Glutamatergic neuron (in vitro differentiated cells): ENCODE results near the gene CEACAM19. TPM values are rescaled to one million over a fixed set of nuclear protein-coding genes. Genes with fewer than 3 reads are reported as not detected.

ENCODE experiments used
- DNase-seq: peaks from one replicate; pipeline ENCODE4 v3.0.0; 2022
- H3K27ac Mint-ChIP-seq: one replicate; pipeline ENCODE4 v1.8.0; 2020; ENCODE audit warnings: mild to moderate bottlenecking, mixed read lengths, inconsistent platforms; ENCODE audit not compliant: unreplicated experiment
- H3K27me3 Mint-ChIP-seq: one replicate; pipeline ENCODE4 v1.8.0; 2020; ENCODE audit warnings: mild to moderate bottlenecking, moderate library complexity, mixed read lengths, inconsistent platforms; ENCODE audit not compliant: unreplicated experiment
- H3K36me3 Mint-ChIP-seq: one replicate; pipeline ENCODE4 v1.8.0; 2020; ENCODE audit warnings: mild to moderate bottlenecking, mixed read lengths, inconsistent platforms; ENCODE audit not compliant: unreplicated experiment
- H3K4me1 Mint-ChIP-seq: one replicate; pipeline ENCODE4 v1.8.0; 2020; ENCODE audit warnings: mild to moderate bottlenecking, low read depth, mixed read lengths, inconsistent platforms; ENCODE audit not compliant: unreplicated experiment
- H3K4me3 Mint-ChIP-seq: one replicate; pipeline ENCODE4 v1.8.0; 2020; ENCODE audit warnings: mild to moderate bottlenecking, mixed read lengths, inconsistent platforms; ENCODE audit not compliant: unreplicated experiment
- H3K9me3 Mint-ChIP-seq: one replicate; pipeline ENCODE4 v1.8.0; 2020; ENCODE audit warnings: mild to moderate bottlenecking, moderate library complexity, mixed read lengths, inconsistent platforms; ENCODE audit not compliant: unreplicated experiment
- total RNA-seq: library from RNA; stranded (reverse); fragmentation: NEBNext Ultra II Directional; extraction: Animal tissue kit (Norgen Biotek cat#: 25700); gene quantifications from one replicate; pipeline ENCODE4 v1.2.1, GENCODE V29; 2021; ENCODE audit not compliant: unreplicated experiment
- TF ChIP-seq, protein P1 (sequence below): fragments of 200-600 bp; sonication (generic); IDR thresholded peaks from one replicate; pipeline ENCODE4 v1.5.0; 2021; ENCODE audit not compliant: partially characterized antibody, unreplicated experiment

The CEACAM19 gene
- total RNA-seq, 1 donor from 2014 or later: 1.5 TPM

DNA sequence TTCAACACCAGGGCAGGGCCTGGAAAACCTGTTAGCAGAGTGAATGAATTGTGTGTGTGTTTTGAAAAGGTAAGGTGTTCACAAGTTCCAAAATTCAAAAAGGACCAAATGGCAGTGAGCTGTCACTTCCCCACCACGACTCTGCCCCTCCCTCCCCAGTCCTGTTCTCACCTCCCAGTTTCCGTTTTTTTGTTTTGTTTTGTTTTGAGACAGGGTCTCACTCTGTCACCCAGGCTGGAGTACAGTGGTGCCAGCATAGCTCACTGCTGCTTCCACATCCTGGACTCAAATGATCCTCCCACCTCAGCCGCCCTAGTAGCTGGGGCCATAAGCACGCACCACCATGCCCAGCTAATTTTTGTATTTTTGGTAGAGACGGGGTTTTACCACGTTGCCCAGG is 56.9 kb downstream of the CEACAM19 start:
- Mint-ChIP-seq H3K4me1 (peaks cover 2% of the 10 kb centered on the region), H3K27me3 (peaks cover 8% of the 10 kb centered on the region), H3K9me3 (peaks cover 4% of the 10 kb centered on the region), H3K27ac (no peak overlapping the region), H3K36me3 (no peaks in the 10 kb centered on the region), H3K4me3 (no peak overlapping the region)
- TF ChIP-seq, protein P1, sequence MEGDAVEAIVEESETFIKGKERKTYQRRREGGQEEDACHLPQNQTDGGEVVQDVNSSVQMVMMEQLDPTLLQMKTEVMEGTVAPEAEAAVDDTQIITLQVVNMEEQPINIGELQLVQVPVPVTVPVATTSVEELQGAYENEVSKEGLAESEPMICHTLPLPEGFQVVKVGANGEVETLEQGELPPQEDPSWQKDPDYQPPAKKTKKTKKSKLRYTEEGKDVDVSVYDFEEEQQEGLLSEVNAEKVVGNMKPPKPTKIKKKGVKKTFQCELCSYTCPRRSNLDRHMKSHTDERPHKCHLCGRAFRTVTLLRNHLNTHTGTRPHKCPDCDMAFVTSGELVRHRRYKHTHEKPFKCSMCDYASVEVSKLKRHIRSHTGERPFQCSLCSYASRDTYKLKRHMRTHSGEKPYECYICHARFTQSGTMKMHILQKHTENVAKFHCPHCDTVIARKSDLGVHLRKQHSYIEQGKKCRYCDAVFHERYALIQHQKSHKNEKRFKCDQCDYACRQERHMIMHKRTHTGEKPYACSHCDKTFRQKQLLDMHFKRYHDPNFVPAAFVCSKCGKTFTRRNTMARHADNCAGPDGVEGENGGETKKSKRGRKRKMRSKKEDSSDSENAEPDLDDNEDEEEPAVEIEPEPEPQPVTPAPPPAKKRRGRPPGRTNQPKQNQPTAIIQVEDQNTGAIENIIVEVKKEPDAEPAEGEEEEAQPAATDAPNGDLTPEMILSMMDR: no peak
- no peak for DNase-seq

DNA sequence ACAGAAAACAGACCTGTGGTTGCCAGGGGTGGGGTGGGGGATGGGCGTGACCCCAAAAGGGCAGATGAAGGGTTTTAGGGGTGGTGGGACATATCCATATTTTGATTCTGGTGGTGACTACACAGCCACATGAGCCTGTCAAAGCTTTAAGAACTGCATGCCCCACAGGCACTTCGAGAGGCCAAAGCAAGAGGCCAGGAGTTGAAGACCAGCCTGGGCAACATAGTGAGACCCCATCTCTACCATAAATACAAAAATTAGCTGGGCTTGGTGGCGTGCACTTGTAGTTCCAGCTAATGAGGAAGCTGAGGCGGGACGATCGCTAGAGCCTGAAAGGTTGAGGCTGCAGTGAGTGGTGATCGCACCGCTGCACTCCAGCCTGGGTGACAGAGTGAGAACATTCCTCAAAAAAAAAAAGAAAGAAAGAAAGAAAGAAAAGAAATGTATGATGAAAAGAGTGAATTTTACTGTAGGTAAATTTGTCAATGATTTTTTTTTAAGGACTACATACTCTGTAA is 58.3 kb downstream of the CEACAM19 start:
- TF ChIP-seq, protein P1: no peak
- Mint-ChIP-seq H3K4me1 (peaks cover 2% of the 10 kb centered on the region), H3K27me3 (peaks cover 8% of the 10 kb centered on the region), H3K36me3 (no peaks in the 10 kb centered on the region), H3K4me3 (no peak overlapping the region), H3K9me3 (peaks cover 2% of the 10 kb centered on the region), H3K27ac (no peak overlapping the region)
- DNase-seq: no peak

DNA sequence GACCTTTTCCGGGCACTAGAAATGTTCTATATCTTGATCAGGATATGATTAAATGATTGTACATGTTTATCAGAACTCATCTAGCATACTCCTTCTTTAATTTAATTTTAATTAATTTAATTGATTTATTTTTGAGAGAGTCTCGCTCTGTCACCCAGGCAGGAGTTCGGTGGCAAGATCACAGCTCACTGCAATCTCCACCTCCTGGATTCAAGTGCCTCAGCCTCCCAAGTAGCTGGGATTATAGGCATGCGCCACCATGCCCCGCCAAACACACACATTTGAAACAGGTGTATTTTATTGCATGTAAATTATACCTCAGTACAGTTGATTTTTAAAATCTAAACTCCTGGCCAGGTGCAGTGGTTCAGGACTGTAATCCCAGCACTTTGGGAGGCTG is 59.8 kb downstream of the CEACAM19 start:
- Mint-ChIP-seq H3K27ac (no peak overlapping the region), H3K36me3 (no peaks in the 10 kb centered on the region), H3K27me3 (peaks cover 8% of the 10 kb centered on the region), H3K4me1 (peaks cover 2% of the 10 kb centered on the region), H3K4me3 (no peak overlapping the region), H3K9me3 (peaks cover 2% of the 10 kb centered on the region)
- TF ChIP-seq, protein P1: no peak
- DNase-seq: no peak

DNA sequence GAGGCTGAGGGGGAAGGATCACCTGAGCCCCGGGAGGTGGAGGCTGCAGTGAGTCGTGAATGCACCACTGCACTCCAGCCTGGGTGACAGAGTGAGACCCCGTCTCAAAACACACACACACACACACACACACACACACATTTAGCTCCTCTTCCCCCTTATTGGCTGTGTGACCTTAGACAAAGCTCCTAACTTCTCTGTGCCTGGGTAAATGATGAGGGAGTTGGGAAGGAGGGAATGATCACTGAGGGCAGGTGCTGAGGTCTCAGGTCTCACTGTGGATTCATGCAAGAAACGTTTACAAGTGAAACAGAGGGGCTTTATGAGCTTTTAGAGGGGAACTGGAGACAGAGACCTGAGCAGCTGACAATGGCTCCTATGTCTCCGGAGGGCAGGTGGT is 60.3 kb downstream of the CEACAM19 start:
- H3K9me3 Mint-ChIP-seq: peaks cover 2% of the 10 kb centered on the region
- no peak for DNase-seq
- H3K36me3 Mint-ChIP-seq: no peaks in the 10 kb centered on the region
- no peaks in the 10 kb centered on the region for H3K4me1 Mint-ChIP-seq
- no peak overlapping the region for H3K27ac Mint-ChIP-seq
- TF ChIP-seq, protein P1: no peak
- no peak overlapping the region for H3K4me3 Mint-ChIP-seq
- H3K27me3 Mint-ChIP-seq: peaks cover 8% of the 10 kb centered on the region

DNA sequence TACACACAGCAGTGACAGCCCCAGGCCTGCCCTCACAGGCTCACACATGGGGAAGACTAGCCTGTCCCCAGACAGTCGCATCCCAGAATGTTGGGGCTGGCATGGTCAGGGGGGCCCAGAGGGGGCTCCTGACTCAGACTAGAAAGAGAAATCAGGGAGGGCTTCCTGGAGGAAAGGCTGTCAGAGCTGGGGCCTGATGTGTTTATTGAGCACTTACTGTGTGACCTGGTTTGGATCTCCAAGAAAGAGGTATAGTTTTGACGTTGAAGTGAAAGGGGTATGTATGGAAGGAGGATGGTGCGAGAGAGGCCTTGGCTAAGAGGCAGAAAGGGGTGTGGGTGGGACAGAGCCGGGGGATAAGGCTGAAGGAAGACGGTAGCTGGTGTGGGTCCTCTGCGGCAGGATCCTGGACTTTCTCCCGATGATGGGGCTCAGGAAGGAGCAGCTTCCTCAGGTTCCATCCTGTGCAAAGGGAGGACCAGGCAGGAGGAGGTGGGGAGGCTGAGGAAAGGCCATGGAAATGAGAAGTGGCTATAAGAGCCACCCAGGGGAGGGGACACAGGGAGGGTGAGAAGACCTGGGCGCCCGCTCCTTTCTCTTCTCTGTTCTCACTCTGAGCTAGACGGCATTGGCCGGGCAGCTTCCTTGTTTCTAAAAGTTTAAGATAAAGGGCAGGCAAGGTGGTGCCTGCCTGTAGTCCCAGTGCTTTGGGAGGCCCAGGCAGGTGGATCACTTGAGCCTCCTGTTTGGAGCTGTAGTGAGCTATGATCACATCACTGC is 61.1 kb downstream of the CEACAM19 start:
- Mint-ChIP-seq H3K36me3 (no peaks in the 10 kb centered on the region), H3K27ac (no peak overlapping the region), H3K4me1 (no peaks in the 10 kb centered on the region), H3K27me3 (peaks cover 8% of the 10 kb centered on the region), H3K4me3 (no peak overlapping the region), H3K9me3 (peaks cover 2% of the 10 kb centered on the region)
- TF ChIP-seq, protein P1: no peak
- DNase-seq: no peak
